Astrocyte of the cerebellum (primary cell): ENCODE results near the gene PNPLA6.

Experiments used
- DNase-seq: peaks from one replicate; pipeline ENCODE4 v3.0.0-alpha.2; 2011; ENCODE audit warnings: low read depth
- H3K4me3 ChIP-seq: 2 replicates; pipeline ENCODE4 v1.5.1; 2011; ENCODE audit warnings: mild to moderate bottlenecking, low read depth, low read length, moderate library complexity
- in situ Hi-C: cut with HindIII; loops from 2 replicates; pipeline ENCODE4 v1.10.0; 2017; ENCODE audit warnings: low sequenced_read_pairs
- TF ChIP-seq, protein P1 (sequence below): IDR thresholded peaks from 2 replicates; pipeline ENCODE4 v1.5.1; 2012; ENCODE audit warnings: low read length, low read depth, moderate library complexity, mild to moderate bottlenecking; ENCODE audit errors: missing control alignments

PNPLA6 gene

DNA sequence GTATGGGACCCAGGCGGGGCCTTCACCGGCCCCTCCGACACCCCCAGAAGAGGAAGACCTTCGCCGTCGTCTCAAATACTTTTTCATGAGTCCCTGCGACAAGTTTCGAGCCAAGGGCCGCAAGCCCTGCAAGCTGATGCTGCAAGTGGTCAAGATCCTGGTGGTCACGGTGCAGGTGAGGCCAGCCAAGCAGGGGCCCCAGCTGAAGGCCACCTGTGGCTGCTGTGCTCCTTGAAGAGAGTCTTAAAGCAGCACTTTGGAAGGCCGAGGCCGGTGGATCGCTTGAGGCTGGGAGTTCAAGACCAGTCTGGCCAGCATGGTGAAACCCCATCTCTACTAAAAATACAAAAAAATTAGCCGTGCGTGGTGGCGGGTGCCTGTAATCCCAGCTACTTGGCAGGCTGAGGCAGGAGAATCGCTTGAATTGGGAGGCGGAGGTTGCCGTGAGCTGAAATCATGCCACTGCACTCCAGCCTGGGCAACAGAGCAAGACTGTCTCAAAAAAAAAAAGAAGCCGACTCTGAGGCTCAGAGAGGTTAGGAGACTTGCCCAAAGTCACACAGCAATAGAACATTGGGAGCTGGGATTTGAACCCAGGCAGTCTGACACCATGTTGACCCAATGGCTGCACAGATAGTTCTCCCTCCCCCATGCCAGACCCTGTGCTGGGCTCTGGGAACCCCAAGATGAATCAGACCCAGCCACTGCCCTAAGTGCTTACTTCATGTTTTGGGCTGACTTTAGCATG lies 10.4 kb upstream of the PNPLA6 start:
- no peak for DNase-seq
- in situ Hi-C loops, result no loop called here
- TF ChIP-seq, protein P1, sequence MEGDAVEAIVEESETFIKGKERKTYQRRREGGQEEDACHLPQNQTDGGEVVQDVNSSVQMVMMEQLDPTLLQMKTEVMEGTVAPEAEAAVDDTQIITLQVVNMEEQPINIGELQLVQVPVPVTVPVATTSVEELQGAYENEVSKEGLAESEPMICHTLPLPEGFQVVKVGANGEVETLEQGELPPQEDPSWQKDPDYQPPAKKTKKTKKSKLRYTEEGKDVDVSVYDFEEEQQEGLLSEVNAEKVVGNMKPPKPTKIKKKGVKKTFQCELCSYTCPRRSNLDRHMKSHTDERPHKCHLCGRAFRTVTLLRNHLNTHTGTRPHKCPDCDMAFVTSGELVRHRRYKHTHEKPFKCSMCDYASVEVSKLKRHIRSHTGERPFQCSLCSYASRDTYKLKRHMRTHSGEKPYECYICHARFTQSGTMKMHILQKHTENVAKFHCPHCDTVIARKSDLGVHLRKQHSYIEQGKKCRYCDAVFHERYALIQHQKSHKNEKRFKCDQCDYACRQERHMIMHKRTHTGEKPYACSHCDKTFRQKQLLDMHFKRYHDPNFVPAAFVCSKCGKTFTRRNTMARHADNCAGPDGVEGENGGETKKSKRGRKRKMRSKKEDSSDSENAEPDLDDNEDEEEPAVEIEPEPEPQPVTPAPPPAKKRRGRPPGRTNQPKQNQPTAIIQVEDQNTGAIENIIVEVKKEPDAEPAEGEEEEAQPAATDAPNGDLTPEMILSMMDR, result no peak
- H3K4me3 ChIP-seq, result no peak overlapping the region

DNA sequence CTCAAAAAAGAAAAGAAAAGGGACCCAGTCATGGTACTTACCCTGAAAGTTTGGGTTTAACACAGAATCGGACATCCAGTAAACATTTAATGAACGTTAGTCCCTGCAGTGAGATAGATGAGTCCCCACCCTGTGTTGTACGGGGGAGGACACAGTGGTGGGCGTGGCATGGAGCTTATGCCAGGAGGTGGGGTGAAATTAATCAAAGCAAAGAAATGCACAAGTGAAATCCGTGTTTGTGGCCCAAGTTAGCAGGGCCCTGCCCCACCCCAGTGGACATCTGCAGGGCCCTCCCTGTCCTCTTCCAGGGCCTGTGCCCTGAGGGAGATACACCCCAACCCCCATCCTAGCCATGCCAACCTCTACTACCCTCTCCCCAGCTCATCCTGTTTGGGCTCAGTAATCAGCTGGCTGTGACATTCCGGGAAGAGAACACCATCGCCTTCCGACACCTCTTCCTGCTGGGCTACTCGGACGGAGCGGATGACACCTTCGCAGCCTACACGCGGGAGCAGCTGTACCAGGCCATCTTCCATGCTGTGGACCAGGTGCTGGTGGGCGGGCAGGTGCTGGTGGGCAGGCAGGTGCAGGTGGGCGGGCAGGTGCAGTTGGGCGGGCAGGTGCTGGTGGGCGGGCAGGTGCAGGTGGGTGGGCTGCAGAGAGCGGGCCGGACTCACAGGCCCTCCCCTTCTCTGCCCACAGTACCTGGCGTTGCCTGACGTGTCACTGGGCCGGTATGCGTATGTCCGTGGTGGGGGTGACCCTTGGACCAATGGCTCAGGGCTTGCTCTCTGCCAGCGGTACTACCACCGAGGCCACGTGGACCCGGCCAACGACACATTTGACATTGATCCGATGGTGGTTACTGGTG lies 9.2 kb upstream of the PNPLA6 start:
- TF ChIP-seq, protein P1, result no peak
- in situ Hi-C loops, result no loop called here
- DNase-seq, result no peak
- H3K4me3 ChIP-seq, result no peak overlapping the region

DNA sequence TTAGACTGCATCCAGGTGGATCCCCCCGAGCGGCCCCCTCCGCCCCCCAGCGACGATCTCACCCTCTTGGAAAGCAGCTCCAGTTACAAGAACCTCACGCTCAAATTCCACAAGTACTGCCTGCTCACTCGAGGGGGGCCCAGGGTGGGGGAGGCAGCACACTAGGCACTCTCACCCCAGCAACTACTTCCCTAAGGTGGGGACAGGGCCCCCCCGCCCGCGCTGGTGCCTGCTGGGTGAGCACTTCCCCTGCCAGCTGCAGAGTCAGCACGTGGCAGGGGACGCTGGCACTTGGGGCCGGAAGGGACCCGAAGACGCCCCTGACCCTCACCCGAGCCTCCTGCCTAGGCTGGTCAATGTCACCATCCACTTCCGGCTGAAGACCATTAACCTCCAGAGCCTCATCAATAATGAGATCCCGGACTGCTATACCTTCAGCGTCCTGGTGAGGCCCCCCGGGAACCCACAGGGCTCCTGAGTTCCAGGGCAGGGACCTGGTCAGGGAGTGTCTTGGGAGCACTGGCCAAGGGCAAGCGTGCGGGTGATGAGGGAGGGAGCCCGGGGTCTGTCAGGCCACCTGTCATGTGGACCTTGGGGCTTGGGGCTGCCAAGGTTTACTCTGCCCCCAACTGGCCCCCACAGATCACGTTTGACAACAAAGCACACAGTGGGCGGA lies 7.9 kb upstream of the PNPLA6 start:
- in situ Hi-C loops, result no loop called here
- no peak overlapping the region for H3K4me3 ChIP-seq
- TF ChIP-seq, protein P1, result no peak
- DNase-seq, result no peak

DNA sequence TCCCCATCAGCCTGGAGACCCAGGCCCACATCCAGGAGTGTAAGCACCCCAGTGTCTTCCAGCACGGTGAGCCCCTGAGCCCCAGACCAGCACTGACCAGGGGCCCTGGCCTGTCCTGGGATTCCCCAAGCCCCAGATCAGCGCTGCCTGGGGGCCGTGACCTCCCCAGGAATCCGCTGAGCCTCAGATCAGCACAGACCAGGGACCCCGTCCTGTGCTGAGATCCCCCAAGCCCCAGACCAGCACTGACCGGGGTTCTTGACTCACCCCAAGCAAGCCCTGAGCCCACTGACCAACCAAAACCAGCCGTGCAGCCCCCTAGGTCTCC lies 7.4 kb upstream of the PNPLA6 start:
- no peak for DNase-seq
- TF ChIP-seq, protein P1, result no peak
- H3K4me3 ChIP-seq, result no peak overlapping the region
- in situ Hi-C loops, result no loop called here

DNA sequence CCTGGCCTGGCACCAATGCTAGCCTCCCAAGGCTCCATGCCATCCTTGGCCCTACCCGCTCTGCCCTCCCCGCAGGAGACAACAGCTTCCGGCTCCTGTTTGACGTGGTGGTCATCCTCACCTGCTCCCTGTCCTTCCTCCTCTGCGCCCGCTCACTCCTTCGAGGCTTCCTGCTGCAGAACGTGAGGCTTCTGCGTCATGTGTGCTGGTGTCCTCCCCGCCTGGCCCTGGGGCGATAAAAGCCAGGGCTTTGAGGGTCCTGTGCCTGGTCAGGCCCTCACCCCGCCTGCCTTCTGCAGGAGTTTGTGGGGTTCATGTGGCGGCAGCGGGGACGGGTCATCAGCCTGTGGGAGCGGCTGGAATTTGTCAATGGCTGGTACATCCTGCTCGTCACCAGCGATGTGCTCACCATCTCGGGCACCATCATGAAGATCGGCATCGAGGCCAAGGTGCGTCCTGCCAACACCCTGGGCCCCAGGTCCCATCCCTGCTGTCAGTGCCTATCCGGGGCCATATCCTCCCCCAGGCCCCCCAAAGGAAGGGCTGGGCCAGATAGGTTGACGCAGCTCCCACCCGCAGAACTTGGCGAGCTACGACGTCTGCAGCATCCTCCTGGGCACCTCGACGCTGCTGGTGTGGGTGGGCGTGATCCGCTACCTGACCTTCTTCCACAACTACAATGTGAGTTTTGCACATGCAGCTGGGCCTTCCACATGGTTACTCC lies 6.8 kb upstream of the PNPLA6 start:
- TF ChIP-seq, protein P1, result no peak
- in situ Hi-C loops, result no loop called here

DNA sequence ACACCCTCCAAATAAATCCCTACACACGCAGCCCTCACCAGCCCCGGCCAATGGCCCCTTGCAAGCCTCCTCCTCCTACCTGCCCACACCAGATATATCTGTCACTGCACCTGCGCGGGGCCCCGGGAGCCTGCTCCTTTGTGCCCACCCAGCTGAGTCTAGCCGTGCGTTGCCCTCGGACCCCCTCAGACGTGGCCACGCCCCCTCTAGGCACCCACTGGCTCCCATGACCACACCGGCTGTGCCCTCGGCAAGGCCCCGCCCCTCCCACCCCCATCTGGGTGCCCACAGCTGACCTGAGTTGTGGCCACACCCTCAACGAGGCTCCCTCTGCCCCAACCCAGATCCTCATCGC lies 6.3 kb upstream of the PNPLA6 start:
- H3K4me3 ChIP-seq, result no peak overlapping the region
- in situ Hi-C loops, result no loop called here
- TF ChIP-seq, protein P1, result no peak
- DNase-seq, result no peak

More for the DNA sequence above, 6.8 kb upstream of the PNPLA6 start:
- no peak for DNase-seq
- no peak overlapping the region for H3K4me3 ChIP-seq
